ENCODE data around the gene GSN. TPM values are rescaled to one million over a fixed set of nuclear protein-coding genes. Genes with fewer than 3 reads are reported as not detected.

Gene GSN
- polyA plus RNA-seq, 2 of the 4 experiments (the other 2 are of a cell fraction) = 33.7 to 77.2 TPM

DNA sequence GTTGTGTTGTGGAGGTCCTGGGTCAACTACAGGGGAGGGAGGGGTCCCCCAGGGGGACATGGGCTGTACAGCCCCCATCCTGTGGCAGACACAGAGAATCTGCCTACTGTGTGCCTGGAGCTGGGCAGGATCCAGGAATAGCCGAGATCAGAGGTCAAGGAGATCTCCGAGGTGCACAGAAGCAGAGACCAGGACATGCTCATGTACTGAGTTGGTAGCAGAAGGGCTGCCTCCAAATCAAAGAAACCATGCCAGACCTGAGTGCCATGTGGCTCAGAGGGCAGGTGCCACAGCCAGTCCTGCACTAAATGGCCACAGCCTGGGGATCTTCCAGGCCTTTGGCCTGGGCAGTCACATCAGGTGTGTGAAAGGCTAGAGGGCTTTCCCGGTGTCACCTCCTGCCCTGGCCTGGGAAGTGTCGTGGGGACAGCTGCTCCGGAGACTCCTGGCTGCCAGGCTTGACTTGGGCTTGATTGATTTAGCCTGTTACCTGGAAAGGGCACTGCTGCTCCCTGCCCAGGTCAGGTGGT lies 27.8 kb downstream of the GSN start:
- Histone ChIP-seq H3K4me1 (peaks cover 23% of the 10 kb centered on the region), H3K27ac (peak overlapping the region in 1 of 2 experiments; percentile 17; a peak in 1 of 6 replicates), H3K9me3 (no peaks in the 10 kb centered on the region), H3K4me3 (no peak overlapping the region), H3K4me2 (no peak overlapping the region)
- FAIRE-seq = no peak
- DNase-seq (ENCODE audit: low read depth in 1 of 2, low spot score in 1 of 2) = no peak
- CTCF ChIA-PET = interaction anchor here (1.3 to 5.0 kb wide), 3 partner anchors 17 to 82 kb away, joined by 4 to 22 read pairs (median 20); no protein-coding TSS in a partner anchor
- POLR2A ChIA-PET = no interaction called here
- WGBS (ENCODE audit: missing lambda C conversion rate) = 67% methylated on average over 5 of the region's 5 CpGs
- ATAC-seq = no peak
- no peak for TF ChIP-seq ZSCAN20 (CRISPR knock-in tag; IDR thresholded peaks at IDR 0.05)
- no peak for TF ChIP-seq EHF (CRISPR knock-in tag; IDR thresholded peaks at IDR 0.05)
- TF ChIP-seq E2F6 (IDR thresholded peaks at IDR 0.05; ENCODE audit: borderline replicate concordance, low read depth) = no peak
- no peak for TF ChIP-seq NPAS2 (CRISPR knock-in tag; IDR thresholded peaks at IDR 0.05; ENCODE audit: borderline replicate concordance)
- TF ChIP-seq MAZ (IDR thresholded peaks at IDR 0.05; ENCODE audit: borderline replicate concordance, low read depth, low read length) = no peak
- no peak for TF ChIP-seq HDAC2 (IDR thresholded peaks at IDR 0.05)
- no peak for TF ChIP-seq KDM5A (IDR thresholded peaks at IDR 0.05)
- TF ChIP-seq NR3C1 (IDR thresholded peaks at IDR 0.05) = no peak
- TF ChIP-seq, protein P1, sequence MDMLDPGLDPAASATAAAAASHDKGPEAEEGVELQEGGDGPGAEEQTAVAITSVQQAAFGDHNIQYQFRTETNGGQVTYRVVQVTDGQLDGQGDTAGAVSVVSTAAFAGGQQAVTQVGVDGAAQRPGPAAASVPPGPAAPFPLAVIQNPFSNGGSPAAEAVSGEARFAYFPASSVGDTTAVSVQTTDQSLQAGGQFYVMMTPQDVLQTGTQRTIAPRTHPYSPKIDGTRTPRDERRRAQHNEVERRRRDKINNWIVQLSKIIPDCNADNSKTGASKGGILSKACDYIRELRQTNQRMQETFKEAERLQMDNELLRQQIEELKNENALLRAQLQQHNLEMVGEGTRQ (IDR thresholded peaks at IDR 0.05) = no peak
- no peak for TF ChIP-seq CBX8 (IDR thresholded peaks at IDR 0.05)
- no peak for TF ChIP-seq FOSL2 (IDR thresholded peaks at IDR 0.05)
- no peak for TF ChIP-seq FOSL2 (CRISPR knock-in tag; IDR thresholded peaks at IDR 0.05)

- H3K27ac ChIP-seq = no peak overlapping the region
- CTCF ChIA-PET = interaction anchor here (1.0 to 5.0 kb wide), 6 partner anchors 9 to 104 kb away, joined by 3 to 22 read pairs (median 4); no protein-coding TSS in a partner anchor
- H3K4me3 ChIP-seq = no peak overlapping the region
- FAIRE-seq (no peak), DNase-seq (ENCODE audit: low read depth in 1 of 2, low spot score in 1 of 2) (no peak), ATAC-seq (no peak)
- no peak overlapping the region for H3K4me2 ChIP-seq
- 79% methylated on average over 6 of the region's 7 CpGs for WGBS (ENCODE audit: missing lambda C conversion rate)
- POLR2A ChIA-PET = no interaction called here
- H3K4me1 ChIP-seq = peaks cover 24% of the 10 kb centered on the region
- no peak for TF ChIP-seq RCOR1 (IDR thresholded peaks at IDR 0.05; ENCODE audit: low read depth, low read length)
- TF ChIP-seq ZC3H11A (IDR thresholded peaks at IDR 0.05) = no peak
- no peak for TF ChIP-seq MAFK (IDR thresholded peaks at IDR 0.05; ENCODE audit: partially characterized antibody)
- peak; percentile 50; the same call in 1 of the 2 replicates for TF ChIP-seq KDM1A (IDR thresholded peaks at IDR 0.05; ENCODE audit: low read depth)
- no peak for TF ChIP-seq HOXA7 (CRISPR knock-in tag; IDR thresholded peaks at IDR 0.05)
- no peak for TF ChIP-seq FOXS1 (CRISPR knock-in tag; IDR thresholded peaks at IDR 0.05)
- no peaks in the 10 kb centered on the region for H3K9me3 ChIP-seq
These were observed 28.5 kb downstream of the GSN start for GRCh38 chr9:121296213-121297127.

- DNase-seq (ENCODE audit: low read depth in 1 of 2, low spot score in 1 of 2) (no peak), ATAC-seq (no peak), FAIRE-seq (no peak)
- Histone ChIP-seq H3K4me3 (no peak overlapping the region), H3K27ac (no peak overlapping the region), H3K9me3 (no peaks in the 10 kb centered on the region), H3K4me2 (no peak overlapping the region), H3K4me1 (peaks cover 24% of the 10 kb centered on the region)
- POLR2A ChIA-PET = no interaction called here
- CTCF ChIA-PET = interaction anchor here (0.9 to 5.0 kb wide), 6 partner anchors 11 to 103 kb away, joined by 3 to 22 read pairs (median 6); no protein-coding TSS in a partner anchor
- WGBS (ENCODE audit: missing lambda C conversion rate) = 52% methylated on average over 4 of the region's 4 CpGs
- no peak for TF ChIP-seq HOXB13 (CRISPR knock-in tag; IDR thresholded peaks at IDR 0.05; ENCODE audit: low read depth)
- TF ChIP-seq EHF (CRISPR knock-in tag; IDR thresholded peaks at IDR 0.05) = no peak
- TF ChIP-seq RCOR1 (IDR thresholded peaks at IDR 0.05; ENCODE audit: low read depth, low read length) = no peak
- TF ChIP-seq RFX5 (IDR thresholded peaks at IDR 0.05) = no peak
- TF ChIP-seq ZFP36 (IDR thresholded peaks at IDR 0.05; ENCODE audit: borderline replicate concordance, partially characterized antibody) = no peak
- TF ChIP-seq POLR2A (IDR thresholded peaks at IDR 0.05; ENCODE audit: low read length) = no peak
- TF ChIP-seq SMC3 (IDR thresholded peaks at IDR 0.05) = no peak
- no peak for TF ChIP-seq CHD4 (IDR thresholded peaks at IDR 0.05; ENCODE audit: borderline replicate concordance)
- TF ChIP-seq HOXA7 (CRISPR knock-in tag; IDR thresholded peaks at IDR 0.05) = no peak
- TF ChIP-seq MAZ (IDR thresholded peaks at IDR 0.05; ENCODE audit: borderline replicate concordance, low read depth, low read length) = no peak
- TF ChIP-seq, protein P2, sequence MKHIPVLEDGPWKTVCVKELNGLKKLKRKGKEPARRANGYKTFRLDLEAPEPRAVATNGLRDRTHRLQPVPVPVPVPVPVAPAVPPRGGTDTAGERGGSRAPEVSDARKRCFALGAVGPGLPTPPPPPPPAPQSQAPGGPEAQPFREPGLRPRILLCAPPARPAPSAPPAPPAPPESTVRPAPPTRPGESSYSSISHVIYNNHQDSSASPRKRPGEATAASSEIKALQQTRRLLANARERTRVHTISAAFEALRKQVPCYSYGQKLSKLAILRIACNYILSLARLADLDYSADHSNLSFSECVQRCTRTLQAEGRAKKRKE (CRISPR knock-in tag; IDR thresholded peaks at IDR 0.05; ENCODE audit: low read depth) = no peak
- no peak for TF ChIP-seq JUN (IDR thresholded peaks at IDR 0.05)
- TF ChIP-seq ZNF302 (CRISPR knock-in tag; IDR thresholded peaks at IDR 0.05) = no peak
- TF ChIP-seq, protein P3, sequence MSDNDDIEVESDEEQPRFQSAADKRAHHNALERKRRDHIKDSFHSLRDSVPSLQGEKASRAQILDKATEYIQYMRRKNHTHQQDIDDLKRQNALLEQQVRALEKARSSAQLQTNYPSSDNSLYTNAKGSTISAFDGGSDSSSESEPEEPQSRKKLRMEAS (IDR thresholded peaks at IDR 0.05) = no peak
- TF ChIP-seq, protein P4, sequence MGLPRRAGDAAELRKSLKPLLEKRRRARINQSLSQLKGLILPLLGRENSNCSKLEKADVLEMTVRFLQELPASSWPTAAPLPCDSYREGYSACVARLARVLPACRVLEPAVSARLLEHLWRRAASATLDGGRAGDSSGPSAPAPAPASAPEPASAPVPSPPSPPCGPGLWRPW (IDR thresholded peaks at IDR 0.05) = no peak
- no peak for TF ChIP-seq BCL3 (IDR thresholded peaks at IDR 0.05)
These were observed 29.4 kb downstream of the GSN start for GRCh38 chr9:121297389-121297788.

All from A549 (cell line).